IMR-90 (cell line): Measurements from ENCODE around the gene CDHR2. TPM values are rescaled to one million over a fixed set of nuclear protein-coding genes. Genes with fewer than 3 reads are reported as not detected.

Experiments used
- ATAC-seq: fragments of 200-7000 bp; cut with Tn5 transposase; 2 replicates; pipeline ENCODE4 v1.9.1; 2020; ENCODE audit warnings: low read depth, mild to moderate bottlenecking, moderate library complexity
- BruUV-seq: library from RNA; stranded (reverse); fragments of 400-500 nt; replicated peaks from 2 replicates; lab custom pipeline; 2021; lab: Mats Ljungman, UMichigan
- CTCF ChIA-PET: fragments of 300-600 bp; formaldehyde crosslinking; extraction: SDS; loops from one replicate; lab custom pipeline; 2021; ENCODE audit warnings: antibody characterized with exemption; lab: Yijun Ruan, JAX
- POLR2A ChIA-PET: fragments of 300-600 bp; sonication (Branson Sonifier 250); formaldehyde crosslinking; loops from one replicate; lab custom pipeline; 2022; ENCODE audit warnings: antibody characterized with exemption; ENCODE audit not compliant: unreplicated experiment; lab: Charles Lee
- DNase-seq: peaks from one replicate; pipeline ENCODE4 v3.0.0; 2013
- H2AFZ ChIP-seq: replicated peaks from 2 replicates; pipeline ENCODE3; 2013; ENCODE audit warnings: low read length, mild to moderate bottlenecking; ENCODE audit not compliant: poor library complexity
- H2AK5ac ChIP-seq: 2 replicates; pipeline ENCODE4 v1.6.1; 2013; ENCODE audit warnings: low read depth, low read length, inconsistent platforms
- H2AK9ac ChIP-seq: replicated peaks from 2 replicates; pipeline ENCODE3; 2013; ENCODE audit warnings: mild to moderate bottlenecking, low read depth, low read length, moderate library complexity; ENCODE audit not compliant: poor library complexity
- H2BK120ac ChIP-seq: 2 replicates; pipeline ENCODE4 v1.6.1; 2013; ENCODE audit warnings: low read depth, low read length, inconsistent platforms
- H2BK15ac ChIP-seq: 3 replicates; pipeline ENCODE4 v1.6.1; 2013; ENCODE audit warnings: low read depth, low read length, inconsistent platforms
- H2BK20ac ChIP-seq: 2 replicates; pipeline ENCODE4 v1.6.1; 2013; ENCODE audit warnings: low read depth, mild to moderate bottlenecking, inconsistent platforms, low read length, moderate library complexity
- H2BK5ac ChIP-seq: 2 replicates; pipeline ENCODE4 v1.6.1; 2013; ENCODE audit warnings: mild to moderate bottlenecking, low read depth, low read length, inconsistent platforms; ENCODE audit not compliant: poor library complexity, severe bottlenecking
- H3K14ac ChIP-seq: replicated peaks from 2 replicates; pipeline ENCODE4 v1.6.1; 2013; ENCODE audit warnings: low read depth, low read length, inconsistent platforms
- H3K18ac ChIP-seq: 2 replicates; pipeline ENCODE4 v1.6.1; 2013; ENCODE audit warnings: low read depth, low read length, control low read depth
- H3K23ac ChIP-seq: 2 replicates; pipeline ENCODE4 v1.6.1; 2013; ENCODE audit warnings: low read depth, low read length, inconsistent platforms
- H3K27ac ChIP-seq: 2 replicates; pipeline ENCODE4 v1.5.1; 2013; ENCODE audit warnings: mild to moderate bottlenecking, control low read depth, low read length; ENCODE audit not compliant: insufficient read depth
- H3K27me3 ChIP-seq: 2 replicates; pipeline ENCODE4 v1.6.1; 2013; ENCODE audit warnings: low read length; ENCODE audit not compliant: control insufficient read depth, insufficient read depth
- H3K36me3 ChIP-seq: 2 replicates; pipeline ENCODE4 v1.6.1; 2013; ENCODE audit warnings: low read length, mixed read lengths; ENCODE audit not compliant: control insufficient read depth, insufficient read depth
- H3K4ac ChIP-seq: 2 replicates; pipeline ENCODE4 v1.6.1; 2013; ENCODE audit warnings: low read depth, low read length, inconsistent platforms
- H3K4me1 ChIP-seq: 2 replicates; pipeline ENCODE4 v1.6.1; 2013; ENCODE audit warnings: low read length, mixed read lengths; ENCODE audit not compliant: control insufficient read depth, insufficient read depth
- H3K4me2 ChIP-seq: 2 replicates; pipeline ENCODE4 v1.6.1; 2013; ENCODE audit warnings: low read depth, mild to moderate bottlenecking, control low read depth, low read length, moderate library complexity
- H3K4me3 ChIP-seq: 2 replicates; pipeline ENCODE4 v1.5.1; 2013; ENCODE audit warnings: low read depth, mild to moderate bottlenecking, control low read depth, low read length, moderate library complexity; ENCODE audit not compliant: insufficient read depth
- H3K56ac ChIP-seq: 2 replicates; pipeline ENCODE4 v1.6.1; 2013; ENCODE audit warnings: low read length, inconsistent platforms; ENCODE audit not compliant: insufficient read depth; ENCODE audit errors: extremely low read depth
- H3K79me1 ChIP-seq, 2 experiments: 2 replicates each; pipeline ENCODE4 v1.6.1; 2013; ENCODE audit warnings: low read length in 2 of 2, inconsistent platforms in 1 of 2, low read depth in 1 of 2
- H3K9ac ChIP-seq: 2 replicates; pipeline ENCODE4 v1.6.1; 2013; ENCODE audit warnings: low read depth, low read length, control low read depth
- H3K9me1 ChIP-seq: 2 replicates; pipeline ENCODE4 v1.6.1; 2013; ENCODE audit warnings: low read length, inconsistent platforms; ENCODE audit not compliant: insufficient read depth
- H3K9me3 ChIP-seq: 2 replicates; pipeline ENCODE4 v1.6.1; 2013; ENCODE audit warnings: low read length; ENCODE audit not compliant: control insufficient read depth, insufficient read depth
- H4K20me1 ChIP-seq: 2 replicates; pipeline ENCODE4 v1.6.1; 2013; ENCODE audit warnings: low read length, inconsistent platforms; ENCODE audit not compliant: insufficient read depth
- H4K5ac ChIP-seq: 2 replicates; pipeline ENCODE4 v1.6.1; 2013; ENCODE audit warnings: mild to moderate bottlenecking, low read depth, low read length, control low read depth
- H4K8ac ChIP-seq, 2 experiments: 2 replicates each; pipeline ENCODE4 v1.6.1; 2013; ENCODE audit warnings: low read depth in 2 of 2, low read length in 2 of 2, control low read depth in 1 of 2, inconsistent platforms in 1 of 2
- H4K91ac ChIP-seq: 2 replicates; pipeline ENCODE4 v1.6.1; 2013; ENCODE audit warnings: low read depth, low read length, inconsistent platforms; ENCODE audit not compliant: insufficient read depth
- CEBPB ChIP-seq: IDR thresholded peaks from 2 replicates; pipeline ENCODE4 v1.6.1; 2012; ENCODE audit warnings: low read depth, low read length, improper control_type of control experiment
- CHD1 ChIP-seq: IDR thresholded peaks from 2 replicates; pipeline ENCODE4 v1.6.1; 2012; ENCODE audit warnings: low read depth, low read length, improper control_type of control experiment
- MXI1 ChIP-seq: IDR thresholded peaks from 2 replicates; pipeline ENCODE4 v1.6.1; 2012; ENCODE audit warnings: low read depth, mild to moderate bottlenecking, low read length, moderate library complexity, borderline replicate concordance
- POLR2A ChIP-seq: IDR thresholded peaks from 2 replicates; pipeline ENCODE4 v1.6.1; 2012; ENCODE audit warnings: mild to moderate bottlenecking, low read depth, low read length
- RAD21 ChIP-seq: IDR thresholded peaks from 2 replicates; pipeline ENCODE4 v1.6.1; 2012; ENCODE audit warnings: low read length, improper control_type of control experiment
- RCOR1 ChIP-seq: IDR thresholded peaks from 2 replicates; pipeline ENCODE4 v1.6.1; 2012; ENCODE audit warnings: mild to moderate bottlenecking, low read length, improper control_type of control experiment; ENCODE audit not compliant: insufficient replicate concordance
- SMC3 ChIP-seq: fragments of 150-350 bp; IDR thresholded peaks from 2 replicates; pipeline ENCODE4 v1.6.1; 2016; ENCODE audit warnings: low read depth, mild to moderate bottlenecking, antibody characterized with exemption, low read length, moderate library complexity
- WGBS, 2 experiments: methylation state at CpG; one replicate each; pipeline versions ENCODE4 v1.1.5 to v1.1.7; 2013; ENCODE audit warnings: missing lambda C conversion rate in 2 of 2; ENCODE audit not compliant: insufficient read length in 1 of 2; ENCODE audit errors: extremely low coverage in 2 of 2; 5-methylcytosine and 5-hydroxymethylcytosine counted together
- dilution Hi-C: fragments of 300-500 bp; cut with HindIII; formaldehyde crosslinking; loops from one replicate; pipeline ENCODE4 v1.14.3; 2018; ENCODE audit warnings: low sequenced_read_pairs; ENCODE audit not compliant: unreplicated experiment
- in situ Hi-C: fragments of 300-500 bp; cut with MboI; formaldehyde crosslinking; loops from 3 replicates; pipeline ENCODE4 v1.14.3; 2019; ENCODE audit warnings: low sequenced_read_pairs, inconsistent platforms, mixed read lengths
- intact Hi-C: fragments of 100-400 bp; cut with micrococcal nuclease; formaldehyde crosslinking; loops from 2 replicates; pipeline ENCODE4 v1.10.0; 2022
- polyA plus RNA-seq, 3 experiments: library from polyadenylated mRNA; depleted of rRNA; stranded (reverse); fragments of >200 nt; gene quantifications; 2 replicates each; pipeline ENCODE4 v1.2.3, GENCODE V29; 2012; ENCODE audit warnings: low replicate concordance in 1 of 3
- total RNA-seq: library from RNA; depleted of rRNA; stranded (reverse); fragments of >200 nt; gene quantifications from 2 replicates; pipeline ENCODE4 v1.2.3, GENCODE V29; 2012
- TF ChIP-seq, protein P1 (sequence below): conservative IDR thresholded peaks from 2 replicates; pipeline ENCODE4 v1.5.1; 2012; ENCODE audit warnings: mild to moderate bottlenecking, low read depth, low read length, improper control_type of control experiment
- TF ChIP-seq, protein P2 (sequence below): fragments of 150-350 bp; IDR thresholded peaks from 2 replicates; pipeline ENCODE4 v1.6.1; 2017; ENCODE audit warnings: mild to moderate bottlenecking, antibody characterized with exemption, low read length, low read depth

The CDHR2 gene
- total and polyA plus RNA-seq, 2 of the 4 experiments (the other 2 are of a cell fraction) = not detected

DNA sequence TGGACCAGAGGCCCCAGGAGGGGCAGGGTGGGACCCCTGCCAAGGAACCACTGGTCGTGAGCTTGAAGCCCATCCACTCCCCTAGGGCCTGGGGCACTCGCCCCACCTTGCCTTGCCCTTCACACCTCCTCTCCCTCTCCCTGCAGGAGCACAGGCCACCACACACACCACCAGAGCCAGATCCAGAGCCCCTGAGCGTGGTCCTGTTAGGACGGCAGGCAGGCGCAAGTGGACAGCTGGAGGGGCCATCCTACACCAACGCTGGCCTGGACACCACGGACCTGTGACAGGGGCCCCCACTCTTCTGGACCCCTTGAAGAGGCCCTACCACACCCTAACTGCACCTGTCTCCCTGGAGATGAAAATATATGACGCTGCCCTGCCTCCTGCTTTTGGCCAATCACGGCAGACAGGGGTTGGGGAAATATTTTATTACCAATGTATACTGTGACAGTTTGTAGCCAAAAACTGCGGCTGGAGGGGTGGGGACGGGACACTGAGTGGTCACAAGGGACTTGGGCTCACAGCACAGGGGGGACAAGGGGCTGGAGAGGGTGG lies 46.3 kb downstream of the CDHR2 start:
- H3K27me3 ChIP-seq = no peaks in the 10 kb centered on the region
- H3K79me1 ChIP-seq = no peaks in the 10 kb centered on the region
- ChIA-PET POLR2A (no interaction called here), CTCF (no interaction called here)
- BruUV-seq = no TSS peak
- no peak overlapping the region for H3K4ac ChIP-seq
- TF ChIP-seq MXI1 (no peak), RCOR1 (no peak), CEBPB (no peak), RAD21 (no peak), CHD1 (no peak), SMC3 (no peak), POLR2A (no peak)
- TF ChIP-seq, protein P1, sequence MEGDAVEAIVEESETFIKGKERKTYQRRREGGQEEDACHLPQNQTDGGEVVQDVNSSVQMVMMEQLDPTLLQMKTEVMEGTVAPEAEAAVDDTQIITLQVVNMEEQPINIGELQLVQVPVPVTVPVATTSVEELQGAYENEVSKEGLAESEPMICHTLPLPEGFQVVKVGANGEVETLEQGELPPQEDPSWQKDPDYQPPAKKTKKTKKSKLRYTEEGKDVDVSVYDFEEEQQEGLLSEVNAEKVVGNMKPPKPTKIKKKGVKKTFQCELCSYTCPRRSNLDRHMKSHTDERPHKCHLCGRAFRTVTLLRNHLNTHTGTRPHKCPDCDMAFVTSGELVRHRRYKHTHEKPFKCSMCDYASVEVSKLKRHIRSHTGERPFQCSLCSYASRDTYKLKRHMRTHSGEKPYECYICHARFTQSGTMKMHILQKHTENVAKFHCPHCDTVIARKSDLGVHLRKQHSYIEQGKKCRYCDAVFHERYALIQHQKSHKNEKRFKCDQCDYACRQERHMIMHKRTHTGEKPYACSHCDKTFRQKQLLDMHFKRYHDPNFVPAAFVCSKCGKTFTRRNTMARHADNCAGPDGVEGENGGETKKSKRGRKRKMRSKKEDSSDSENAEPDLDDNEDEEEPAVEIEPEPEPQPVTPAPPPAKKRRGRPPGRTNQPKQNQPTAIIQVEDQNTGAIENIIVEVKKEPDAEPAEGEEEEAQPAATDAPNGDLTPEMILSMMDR = no peak
- TF ChIP-seq, protein P2, sequence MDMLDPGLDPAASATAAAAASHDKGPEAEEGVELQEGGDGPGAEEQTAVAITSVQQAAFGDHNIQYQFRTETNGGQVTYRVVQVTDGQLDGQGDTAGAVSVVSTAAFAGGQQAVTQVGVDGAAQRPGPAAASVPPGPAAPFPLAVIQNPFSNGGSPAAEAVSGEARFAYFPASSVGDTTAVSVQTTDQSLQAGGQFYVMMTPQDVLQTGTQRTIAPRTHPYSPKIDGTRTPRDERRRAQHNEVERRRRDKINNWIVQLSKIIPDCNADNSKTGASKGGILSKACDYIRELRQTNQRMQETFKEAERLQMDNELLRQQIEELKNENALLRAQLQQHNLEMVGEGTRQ = no peak
- no peak overlapping the region for H2BK5ac ChIP-seq
- H4K91ac ChIP-seq = no peak overlapping the region
- no peak overlapping the region for H3K23ac ChIP-seq
- in situ Hi-C loops = no loop called here
- no peak overlapping the region for H3K4me3 ChIP-seq
- intact Hi-C loops = no loop called here
- H2AK5ac ChIP-seq = no peak overlapping the region
- dilution Hi-C loops = no loop called here
- no peaks in the 10 kb centered on the region for H3K9me3 ChIP-seq
- no peak overlapping the region for H3K4me2 ChIP-seq
- WGBS, 2 experiments = no CpG with 5 or more reads among the region's 11 CpGs
- no peak overlapping the region for H3K56ac ChIP-seq
- H3K36me3 ChIP-seq = no peaks in the 10 kb centered on the region; the same call in 1 of the 2 replicates
- H3K18ac ChIP-seq = no peak overlapping the region
- no peaks in the 10 kb centered on the region for H4K20me1 ChIP-seq
- no peak overlapping the region for H3K27ac ChIP-seq
- H3K9me1 ChIP-seq = no peaks in the 10 kb centered on the region
- H4K5ac ChIP-seq = no peak overlapping the region
- no peak overlapping the region for H2BK15ac ChIP-seq
- no peak overlapping the region for H2AFZ ChIP-seq
- no peak overlapping the region for H3K9ac ChIP-seq
- no peak overlapping the region for H2AK9ac ChIP-seq
- no peak for DNase-seq
- no peaks in the 10 kb centered on the region for H3K4me1 ChIP-seq
- H2BK120ac ChIP-seq = no peak overlapping the region
- no peak for ATAC-seq
- H4K8ac ChIP-seq = no peak overlapping the region
- H2BK20ac ChIP-seq = no peak overlapping the region
- H3K14ac ChIP-seq = no peak overlapping the region
